Body of pancreas (tissue), 4 donors: Measurements from ENCODE around the gene FAM216B.

Experiments used
- POLR2A ChIP-seq, 3 donors: fragments of 450-650 bp; IDR thresholded peaks; one replicate each; pipeline ENCODE4 v1.6.1; 2016; ENCODE audit warnings: antibody characterized with exemption in 3 of 3, mild to moderate bottlenecking in 2 of 3
- TF ChIP-seq, protein P1 (sequence below), 7 experiments: fragments of 450-650 bp in 4 of 7; fragments of 200-600 bp in 3 of 7; sonication (generic) in 3 of 7; IDR thresholded peaks; one replicate each; pipeline ENCODE4 v1.5.1; 2016 to 2019; ENCODE audit warnings: antibody characterized with exemption in 7 of 7

DNA sequence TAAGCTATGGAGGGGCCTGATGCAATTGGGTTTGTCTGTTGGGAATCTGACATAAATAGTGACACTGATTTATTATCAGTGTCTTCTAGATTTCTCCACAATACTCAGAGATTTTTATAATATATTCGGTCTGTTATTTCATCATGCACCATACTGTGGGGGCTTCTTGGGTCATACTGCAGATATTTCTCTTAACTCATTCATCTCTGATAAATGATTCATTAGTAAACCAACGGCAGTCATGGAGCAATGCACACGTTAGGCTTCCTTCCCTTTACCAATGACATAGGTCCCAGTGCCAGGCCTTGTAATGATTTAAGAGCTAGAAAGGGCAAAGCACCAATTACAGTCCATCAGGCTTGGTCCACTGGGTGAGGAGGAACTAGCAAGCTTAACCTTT lies 53.6 kb downstream of the FAM216B start:
- TF ChIP-seq, protein P1, sequence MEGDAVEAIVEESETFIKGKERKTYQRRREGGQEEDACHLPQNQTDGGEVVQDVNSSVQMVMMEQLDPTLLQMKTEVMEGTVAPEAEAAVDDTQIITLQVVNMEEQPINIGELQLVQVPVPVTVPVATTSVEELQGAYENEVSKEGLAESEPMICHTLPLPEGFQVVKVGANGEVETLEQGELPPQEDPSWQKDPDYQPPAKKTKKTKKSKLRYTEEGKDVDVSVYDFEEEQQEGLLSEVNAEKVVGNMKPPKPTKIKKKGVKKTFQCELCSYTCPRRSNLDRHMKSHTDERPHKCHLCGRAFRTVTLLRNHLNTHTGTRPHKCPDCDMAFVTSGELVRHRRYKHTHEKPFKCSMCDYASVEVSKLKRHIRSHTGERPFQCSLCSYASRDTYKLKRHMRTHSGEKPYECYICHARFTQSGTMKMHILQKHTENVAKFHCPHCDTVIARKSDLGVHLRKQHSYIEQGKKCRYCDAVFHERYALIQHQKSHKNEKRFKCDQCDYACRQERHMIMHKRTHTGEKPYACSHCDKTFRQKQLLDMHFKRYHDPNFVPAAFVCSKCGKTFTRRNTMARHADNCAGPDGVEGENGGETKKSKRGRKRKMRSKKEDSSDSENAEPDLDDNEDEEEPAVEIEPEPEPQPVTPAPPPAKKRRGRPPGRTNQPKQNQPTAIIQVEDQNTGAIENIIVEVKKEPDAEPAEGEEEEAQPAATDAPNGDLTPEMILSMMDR (IDR thresholded peaks at IDR 0.05), result no peak
- TF ChIP-seq POLR2A (IDR thresholded peaks at IDR 0.05), result no peak
